GM18511 (cell line): ENCODE measurements around the gene STARD8.

Source experiments
- ATAC-seq: cut with Tn5 transposase; IDR thresholded peaks from one replicate; pipeline ENCODE4 v1.9.1; 2021; ENCODE audit warnings: mild to moderate bottlenecking, moderate library complexity; ENCODE audit not compliant: unreplicated experiment

STARD8 gene

GRCh38 chrX:68690936-68691501 is 43.6 kb downstream of the STARD8 start:
- ATAC-seq, result no peak

DNA sequence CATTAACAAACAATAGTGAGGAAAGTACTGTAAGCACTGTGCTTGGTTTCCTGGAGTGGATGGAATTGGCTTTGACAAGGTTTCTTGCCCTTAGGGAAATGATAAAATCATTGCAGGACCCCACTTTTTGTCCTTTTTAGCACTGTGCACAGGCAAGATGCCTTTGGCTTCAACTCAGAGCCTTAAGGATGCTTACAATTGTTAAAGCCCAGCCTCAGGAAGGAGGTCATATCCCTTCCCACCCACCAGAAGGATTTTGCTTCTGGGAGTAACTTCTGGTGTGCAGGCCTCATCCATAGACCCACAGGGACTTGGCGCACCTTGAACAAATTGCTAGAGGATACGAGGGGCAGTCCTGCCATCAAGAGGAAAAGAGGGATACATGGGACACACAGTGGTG is 44.5 kb downstream of the STARD8 start:
- ATAC-seq, result no peak

GRCh38 chrX:68692651-68693050 is 45.2 kb downstream of the STARD8 start:
- no peak for ATAC-seq

GRCh38 chrX:68693481-68694434 is 46.3 kb downstream of the STARD8 start:
- peak; percentile 41 for ATAC-seq

DNA sequence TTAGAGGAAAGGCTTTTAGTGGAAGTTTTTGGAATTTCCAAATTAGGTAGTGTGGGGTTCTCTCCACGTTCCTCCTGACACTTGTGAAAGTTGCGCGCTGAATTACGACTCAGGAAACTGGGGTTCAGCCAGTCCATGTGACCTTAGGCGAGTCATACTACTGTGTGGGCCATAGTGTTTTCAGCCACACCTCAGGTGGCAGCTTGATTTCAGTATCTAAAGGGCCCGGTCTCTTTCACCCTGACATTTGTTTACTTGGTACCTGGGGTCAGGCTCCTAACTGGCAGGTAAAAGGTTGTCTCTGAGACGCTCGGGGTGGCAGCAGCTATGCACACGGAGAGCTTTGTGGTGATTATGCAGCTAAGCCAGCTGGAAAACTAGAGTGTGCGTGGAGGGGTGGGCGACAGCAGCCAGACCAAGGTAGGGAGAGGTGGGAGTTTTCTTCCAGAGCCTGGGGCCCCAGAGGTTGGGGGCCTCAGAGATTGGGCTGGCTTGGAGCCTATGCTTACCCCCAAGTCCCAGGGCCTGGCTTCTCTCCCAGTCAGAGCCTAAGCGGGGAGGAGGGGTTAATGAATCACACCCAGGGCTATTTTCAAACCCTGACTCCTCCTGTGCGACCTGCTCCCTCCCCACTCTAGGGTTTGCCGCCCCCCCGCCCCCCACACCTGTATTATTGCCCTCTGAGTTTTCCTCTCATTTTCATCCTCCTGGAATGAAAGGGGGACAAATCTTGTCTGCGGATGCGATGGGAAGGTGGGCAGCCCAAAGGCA is 47.2 kb downstream of the STARD8 start:
- ATAC-seq, result no peak

GRCh38 chrX:68695206-68695845 is 47.9 kb downstream of the STARD8 start:
- ATAC-seq, result no peak

- ATAC-seq, result no peak
Observed at GRCh38 chrX:68696267-68696990, 49.0 kb downstream of the STARD8 start.

- ATAC-seq, result no peak
Observed at GRCh38 chrX:68697036-68697435, 49.6 kb downstream of the STARD8 start.

- ATAC-seq, result no peak
Observed at GRCh38 chrX:68697465-68698125, 50.1 kb downstream of the STARD8 start.

- ATAC-seq, result no peak
Observed at GRCh38 chrX:68698942-68699341, 51.5 kb downstream of the STARD8 start.

GRCh38 chrX:68699960-68700746 is 52.7 kb downstream of the STARD8 start:
- ATAC-seq, result no peak

GRCh38 chrX:68703369-68703768 is 55.9 kb downstream of the STARD8 start:
- no peak for ATAC-seq

GRCh38 chrX:68703846-68704245 is 56.4 kb downstream of the STARD8 start:
- ATAC-seq, result no peak

- no peak for ATAC-seq
Observed at GRCh38 chrX:68705986-68706385, 58.5 kb downstream of the STARD8 start.

- ATAC-seq, result no peak
Observed at GRCh38 chrX:68708503-68709290, 61.2 kb downstream of the STARD8 start.

GRCh38 chrX:68710870-68711576 is 63.6 kb downstream of the STARD8 start:
- ATAC-seq, result peak; percentile 74

- ATAC-seq, result no peak
Observed at GRCh38 chrX:68711845-68712244, 64.4 kb downstream of the STARD8 start.

- ATAC-seq, result no peak
Observed at GRCh38 chrX:68714856-68715255, 67.4 kb downstream of the STARD8 start.
